Stimulated activated CD4-positive, alpha-beta T cell treated with anti-CD3 and anti-CD28 coated beads, TNF-alpha, amount 100 ng/mL, for 4 hours (primary cell): ENCODE results near the gene AP5S1.

Experiments used
- DNase-seq, 3 experiments: peaks; one replicate each; pipeline ENCODE4 v3.0.0-alpha.2; 2020; ENCODE audit warnings: low read depth in 3 of 3

AP5S1 gene

DNA sequence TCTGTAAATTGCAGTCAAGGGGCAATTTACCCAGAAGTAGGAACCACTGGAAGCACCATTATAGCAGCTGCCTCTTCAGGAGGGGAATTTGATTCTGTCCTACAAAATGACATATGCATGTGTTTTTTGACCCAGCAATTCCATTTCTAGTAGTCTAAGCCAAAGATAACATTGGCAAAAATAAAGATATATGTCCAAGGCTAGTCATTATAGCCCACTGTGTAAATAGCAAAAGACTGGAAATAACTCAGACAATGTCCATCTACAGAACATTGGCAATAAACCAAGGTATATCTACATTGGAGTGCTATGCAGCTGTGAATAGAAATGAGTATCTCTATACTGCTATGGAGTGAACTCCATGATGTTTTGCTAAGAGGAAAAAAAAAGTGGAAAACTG is 56.3 kb downstream of the AP5S1 start:
- DNase-seq: no peak
